Measurements from ENCODE around the gene MACROD2.

MACROD2 gene

GRCh38 chr20:15899967-15900366 lies 1904.7 kb downstream of the MACROD2 start:
- DNase-seq (ENCODE audit: low spot score) = no peak
- TF ChIP-seq CTCF (IDR thresholded peaks at IDR 0.05; ENCODE audit: borderline replicate concordance, control extremely low read depth, extremely low read depth, insufficient read depth, missing control alignments) = no peak
- in situ Hi-C loops (cut with MboI; ENCODE audit: low sequenced_read_pairs, unreplicated experiment) = no loop called here

GRCh38 chr20:15900443-15900842 lies 1905.1 kb downstream of the MACROD2 start:
- no peak for DNase-seq (ENCODE audit: low spot score)
- no peak for TF ChIP-seq CTCF (IDR thresholded peaks at IDR 0.05; ENCODE audit: borderline replicate concordance, control extremely low read depth, extremely low read depth, insufficient read depth, missing control alignments)
- in situ Hi-C loops (cut with MboI; ENCODE audit: low sequenced_read_pairs, unreplicated experiment) = no loop called here

- DNase-seq (ENCODE audit: low spot score) = no peak
- in situ Hi-C loops (cut with MboI; ENCODE audit: low sequenced_read_pairs, unreplicated experiment) = no loop called here
- peak; percentile 11 for TF ChIP-seq CTCF (IDR thresholded peaks at IDR 0.05; ENCODE audit: borderline replicate concordance, control extremely low read depth, extremely low read depth, insufficient read depth, missing control alignments)
These were observed 1907.2 kb downstream of the MACROD2 start for GRCh38 chr20:15902493-15902892.

- in situ Hi-C loops (cut with MboI; ENCODE audit: low sequenced_read_pairs, unreplicated experiment) = no loop called here
- DNase-seq (ENCODE audit: low spot score) = no peak
- TF ChIP-seq CTCF (IDR thresholded peaks at IDR 0.05; ENCODE audit: borderline replicate concordance, control extremely low read depth, extremely low read depth, insufficient read depth, missing control alignments) = no peak
These were observed 1910.3 kb downstream of the MACROD2 start for GRCh38 chr20:15905661-15906060.

- in situ Hi-C loops (cut with MboI; ENCODE audit: low sequenced_read_pairs, unreplicated experiment) = no loop called here
- no peak for TF ChIP-seq CTCF (IDR thresholded peaks at IDR 0.05; ENCODE audit: borderline replicate concordance, control extremely low read depth, extremely low read depth, insufficient read depth, missing control alignments)
- no peak for DNase-seq (ENCODE audit: low spot score)
These were observed 1914.7 kb downstream of the MACROD2 start for GRCh38 chr20:15909995-15910394.

- in situ Hi-C loops (cut with MboI; ENCODE audit: low sequenced_read_pairs, unreplicated experiment) = no loop called here
- DNase-seq (ENCODE audit: low spot score) = no peak
- no peak for TF ChIP-seq CTCF (IDR thresholded peaks at IDR 0.05; ENCODE audit: borderline replicate concordance, control extremely low read depth, extremely low read depth, insufficient read depth, missing control alignments)
These were observed 1916.3 kb downstream of the MACROD2 start for GRCh38 chr20:15911581-15911980.

Data from GM13976 (cell line).